Measurements from ENCODE around the gene PCBP3.

The PCBP3 gene

GRCh38 chr21:45908536-45909237 lies 265.2 kb downstream of the PCBP3 start:
- H3K27ac ChIP-seq, result no peak overlapping the region
- TF ChIP-seq, protein P1, sequence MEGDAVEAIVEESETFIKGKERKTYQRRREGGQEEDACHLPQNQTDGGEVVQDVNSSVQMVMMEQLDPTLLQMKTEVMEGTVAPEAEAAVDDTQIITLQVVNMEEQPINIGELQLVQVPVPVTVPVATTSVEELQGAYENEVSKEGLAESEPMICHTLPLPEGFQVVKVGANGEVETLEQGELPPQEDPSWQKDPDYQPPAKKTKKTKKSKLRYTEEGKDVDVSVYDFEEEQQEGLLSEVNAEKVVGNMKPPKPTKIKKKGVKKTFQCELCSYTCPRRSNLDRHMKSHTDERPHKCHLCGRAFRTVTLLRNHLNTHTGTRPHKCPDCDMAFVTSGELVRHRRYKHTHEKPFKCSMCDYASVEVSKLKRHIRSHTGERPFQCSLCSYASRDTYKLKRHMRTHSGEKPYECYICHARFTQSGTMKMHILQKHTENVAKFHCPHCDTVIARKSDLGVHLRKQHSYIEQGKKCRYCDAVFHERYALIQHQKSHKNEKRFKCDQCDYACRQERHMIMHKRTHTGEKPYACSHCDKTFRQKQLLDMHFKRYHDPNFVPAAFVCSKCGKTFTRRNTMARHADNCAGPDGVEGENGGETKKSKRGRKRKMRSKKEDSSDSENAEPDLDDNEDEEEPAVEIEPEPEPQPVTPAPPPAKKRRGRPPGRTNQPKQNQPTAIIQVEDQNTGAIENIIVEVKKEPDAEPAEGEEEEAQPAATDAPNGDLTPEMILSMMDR (conservative IDR thresholded peaks at IDR 0.05), result no peak

DNA sequence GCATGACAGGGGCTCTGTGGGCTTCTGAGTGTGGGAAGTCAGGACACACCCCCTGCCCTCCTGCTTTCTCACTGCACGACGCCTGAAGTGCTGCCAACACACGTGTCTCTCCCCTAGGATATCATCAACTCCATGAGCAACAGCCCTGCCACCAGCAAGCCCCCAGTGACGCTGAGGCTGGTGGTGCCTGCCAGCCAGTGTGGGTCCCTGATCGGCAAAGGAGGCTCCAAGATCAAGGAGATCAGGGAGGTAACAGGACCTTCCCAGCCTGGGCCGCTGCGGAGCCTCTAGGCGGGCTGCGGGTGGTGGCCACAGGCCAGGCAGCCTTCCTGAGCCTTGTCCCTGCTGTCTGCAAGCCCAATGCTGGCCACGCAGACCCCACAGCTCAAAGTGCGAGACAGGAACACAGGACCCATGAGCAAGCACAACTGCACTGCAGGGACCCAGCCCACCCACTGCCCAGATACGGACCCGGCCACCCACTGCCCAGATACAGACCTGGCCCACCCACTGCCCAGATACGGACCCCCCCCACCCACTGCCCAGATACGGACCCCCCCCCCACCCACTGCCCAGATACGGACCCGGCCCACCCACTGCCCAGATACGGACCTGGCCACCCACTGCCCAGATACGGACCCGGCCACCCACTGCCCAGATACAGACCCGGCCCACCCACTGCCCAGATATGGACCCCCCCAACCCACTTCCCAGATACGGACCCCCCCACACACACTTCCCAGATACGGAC lies 265.9 kb downstream of the PCBP3 start:
- no peak overlapping the region for H3K27ac ChIP-seq
- TF ChIP-seq, protein P1 (conservative IDR thresholded peaks at IDR 0.05), result no peak

DNA sequence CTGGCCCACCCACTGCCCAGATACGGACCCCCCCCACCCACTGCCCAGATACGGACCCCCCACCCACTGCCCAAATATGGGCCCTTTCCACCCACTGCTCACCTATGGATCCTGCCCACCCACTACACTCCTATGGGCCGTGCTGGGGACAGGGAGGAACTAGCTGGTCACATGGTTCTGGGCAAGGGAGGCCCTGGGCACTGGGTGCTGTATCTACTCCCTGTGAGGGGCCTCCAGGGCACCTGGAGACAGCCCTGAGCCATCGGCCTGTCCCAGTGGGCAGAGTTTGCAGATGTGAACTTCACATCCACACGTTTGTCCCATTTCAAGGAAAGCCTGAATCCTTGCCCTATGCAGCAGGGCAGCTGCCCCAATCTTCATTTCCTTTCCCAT lies 266.6 kb downstream of the PCBP3 start:
- H3K27ac ChIP-seq, result peak overlapping the region; percentile 31; the same call in 1 of the 2 replicates
- TF ChIP-seq, protein P1 (conservative IDR thresholded peaks at IDR 0.05), result no peak

- TF ChIP-seq, protein P1 (conservative IDR thresholded peaks at IDR 0.05), result no peak
- H3K27ac ChIP-seq, result peak overlapping the region; percentile 31; the same call in 1 of the 2 replicates
Measured at GRCh38 chr21:45910548-45911221, 267.2 kb downstream of the PCBP3 start.

DNA sequence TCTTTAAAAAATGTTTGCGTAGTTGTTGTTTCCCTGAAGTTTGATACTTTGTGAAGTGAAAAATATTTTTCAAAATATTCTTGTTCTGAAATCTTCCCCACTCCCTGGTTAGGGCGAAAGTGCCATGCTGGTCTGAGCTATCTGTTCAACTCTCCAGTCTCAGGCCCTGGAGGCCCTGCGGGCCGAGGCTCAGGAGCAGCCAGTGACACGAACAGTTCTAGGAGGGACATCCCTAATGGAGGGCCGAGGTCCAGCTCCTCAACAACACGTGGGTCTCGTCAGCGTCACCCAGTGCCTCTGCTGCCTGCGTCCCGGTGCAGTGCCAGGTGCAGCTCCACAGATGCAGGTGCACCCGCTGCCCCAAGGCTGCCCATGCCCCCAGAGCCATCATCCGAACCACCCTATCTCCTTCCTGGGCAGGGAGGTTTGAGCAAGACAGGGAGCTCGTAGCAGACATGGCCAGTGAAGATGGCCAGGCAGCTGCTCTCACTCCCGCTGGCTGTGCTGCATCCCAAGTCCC lies 268.3 kb downstream of the PCBP3 start:
- H3K27ac ChIP-seq, result no peak overlapping the region
- TF ChIP-seq, protein P1 (conservative IDR thresholded peaks at IDR 0.05), result no peak

DNA sequence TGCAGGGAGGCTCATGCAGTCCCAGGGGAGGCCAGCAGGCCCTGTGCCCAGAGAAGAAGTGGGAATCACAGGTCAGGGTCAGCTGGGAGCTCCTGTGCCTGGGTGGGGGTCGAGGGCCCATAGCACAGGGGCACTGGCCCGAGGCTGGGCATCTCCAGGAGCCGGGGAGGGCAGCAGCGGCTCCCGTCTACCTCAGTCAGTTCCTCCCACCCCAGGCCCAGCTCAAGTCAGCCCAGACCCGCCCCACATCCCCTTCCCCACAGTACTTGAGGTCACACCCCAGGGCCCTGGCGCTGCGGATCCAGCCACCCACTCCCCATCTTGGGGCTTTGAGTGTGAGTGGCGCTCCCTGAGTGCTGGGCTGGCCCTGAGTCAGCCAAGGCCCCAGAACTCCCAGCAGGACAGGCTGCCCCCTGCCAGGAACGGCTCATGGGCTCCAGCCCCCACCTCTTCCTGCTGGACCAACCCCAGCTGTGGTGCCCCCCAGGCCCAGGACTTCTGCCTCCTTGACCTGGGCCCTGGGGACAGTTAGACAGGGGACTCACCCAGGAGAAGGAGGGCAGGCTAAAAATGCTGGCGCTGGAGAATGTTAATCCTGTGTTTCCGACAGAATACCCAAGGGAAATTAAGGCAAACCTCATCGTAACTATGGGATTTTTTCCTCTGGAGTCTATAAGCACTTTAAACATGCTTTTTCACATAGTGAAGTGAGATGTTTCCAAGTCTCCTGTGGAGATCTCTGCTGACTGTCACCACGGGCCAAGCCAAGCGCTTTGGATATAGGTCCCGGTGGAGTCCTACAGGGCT lies 269.3 kb downstream of the PCBP3 start:
- TF ChIP-seq, protein P1 (conservative IDR thresholded peaks at IDR 0.05), result no peak
- no peak overlapping the region for H3K27ac ChIP-seq
